PC-3 (cell line): Measurements from ENCODE around the gene KCNN1.

Source experiments
- CTCF ChIP-seq: fragments of 300-600 bp; sonication (generic); conservative IDR thresholded peaks from 2 replicates; pipeline ENCODE4 v1.5.1; 2017; ENCODE audit warnings: antibody characterized with exemption, low read depth, mild to moderate bottlenecking, low read length
- EZH2 ChIP-seq: fragments of 300-600 bp; sonication (generic); IDR thresholded peaks from one replicate; pipeline ENCODE4 v1.6.1; 2017; ENCODE audit warnings: antibody characterized with exemption, mild to moderate bottlenecking, low read length; ENCODE audit not compliant: unreplicated experiment
- EZH2phosphoT487 ChIP-seq: fragments of 300-600 bp; sonication (generic); IDR thresholded peaks from 2 replicates; pipeline ENCODE4 v1.6.1; 2018; ENCODE audit warnings: mild to moderate bottlenecking, antibody characterized with exemption, low read length, borderline replicate concordance

- no peak for TF ChIP-seq CTCF
- TF ChIP-seq EZH2: no peak
- no peak for TF ChIP-seq EZH2phosphoT487
Observed at GRCh38 chr19:17944301-17944700, 22.6 kb upstream of the KCNN1 start.
